ENCODE measurements around the gene CDYL. TPM values are rescaled to one million over a fixed set of nuclear protein-coding genes. Genes with fewer than 3 reads are reported as not detected.

CDYL gene
- total RNA-seq, 2 donors from 2014 or later, result 6.6 to 8.0 TPM

- DNase-seq, result no peak
- Histone ChIP-seq H3K27me3 (no peaks in the 10 kb centered on the region), H3K36me3 (replicated peaks in 1 of 2; ENCODE audit: insufficient read depth in 1 of 2, low read depth in 2 of 2) (no peaks in the 10 kb centered on the region), H3K4me1 (no peaks in the 10 kb centered on the region), H3K4me3 (no peak overlapping the region), H3K9me3 (no peaks in the 10 kb centered on the region), H3K27ac (no peak overlapping the region)
- 82 to 89% methylated on average over 14 of the region's 14 CpGs for WGBS, 2 donors
- no peak for ATAC-seq
- intact Hi-C loops (cut with DNase I), result no loop called here
- TF ChIP-seq POLR2A (IDR thresholded peaks at IDR 0.05) (no peak), CTCF (IDR thresholded peaks at IDR 0.05) (no peak)
Observed at GRCh38 chr6:4950836-4951533, 174.8 kb downstream of the CDYL start.

GRCh38 chr6:4953440-4953839, 177.2 kb downstream of the CDYL start:
- no peak for DNase-seq
- WGBS, 2 donors, result 97 to 99% methylated on average over 11 to 12 of the region's 12 CpGs

GRCh38 chr6:4956625-4957024, 180.4 kb downstream of the CDYL start:
- ATAC-seq, result no peak
- 84% methylated on average over 5 of the region's 5 CpGs for WGBS, 2 donors

More at GRCh38 chr6:4953440-4953839, 177.2 kb downstream of the CDYL start:
- Histone ChIP-seq H3K4me1 (no peaks in the 10 kb centered on the region), H3K27ac (no peak overlapping the region), H3K9me3 (no peaks in the 10 kb centered on the region), H3K4me3 (no peak overlapping the region), H3K27me3 (no peaks in the 10 kb centered on the region), H3K36me3 (replicated peaks in 1 of 2; ENCODE audit: insufficient read depth in 1 of 2, low read depth in 2 of 2) (no peaks in the 10 kb centered on the region)
- TF ChIP-seq CTCF (IDR thresholded peaks at IDR 0.05) (no peak), POLR2A (IDR thresholded peaks at IDR 0.05) (no peak)
- no peak for ATAC-seq
- intact Hi-C loops (cut with DNase I), result no loop called here

GRCh38 chr6:4957521-4958231, 181.5 kb downstream of the CDYL start:
- TF ChIP-seq POLR2A (IDR thresholded peaks at IDR 0.05) (no peak), CTCF (IDR thresholded peaks at IDR 0.05) (no peak)
- H3K9me3 ChIP-seq, result no peaks in the 10 kb centered on the region
- ATAC-seq (no peak), DNase-seq (no peak)
- intact Hi-C loops (cut with DNase I), result no loop called here
- H3K27me3 ChIP-seq, result no peaks in the 10 kb centered on the region
- H3K36me3 ChIP-seq (replicated peaks in 1 of 2; ENCODE audit: insufficient read depth in 1 of 2, low read depth in 2 of 2), result no peaks in the 10 kb centered on the region
- WGBS, 2 donors, result 55 to 58% methylated on average over 9 of the region's 9 CpGs
- no peak overlapping the region for H3K27ac ChIP-seq
- H3K4me3 ChIP-seq, result no peak overlapping the region
- H3K4me1 ChIP-seq, result no peaks in the 10 kb centered on the region

More at GRCh38 chr6:4956625-4957024, 180.4 kb downstream of the CDYL start:
- no peak for DNase-seq
- H3K9me3 ChIP-seq, result no peaks in the 10 kb centered on the region
- H3K4me1 ChIP-seq, result no peaks in the 10 kb centered on the region
- H3K36me3 ChIP-seq (replicated peaks in 1 of 2; ENCODE audit: insufficient read depth in 1 of 2, low read depth in 2 of 2), result no peaks in the 10 kb centered on the region
- H3K27ac ChIP-seq, result no peak overlapping the region
- no peak overlapping the region for H3K4me3 ChIP-seq
- no peaks in the 10 kb centered on the region for H3K27me3 ChIP-seq
- intact Hi-C loops (cut with DNase I), result no loop called here
- TF ChIP-seq POLR2A (IDR thresholded peaks at IDR 0.05), result no peak
- no peak for TF ChIP-seq CTCF (IDR thresholded peaks at IDR 0.05)

Data from body of pancreas (tissue), 4 donors.